ENCODE results near the gene INPP5F.
"Not testable (repeated sequence)": the region's sequence is repeated elsewhere in the genome, so short reads cannot be mapped to it uniquely, and the experiment has no call there.

- TF ChIP-seq POLR2A, CTCF (IDR thresholded peaks at IDR 0.05): not testable (repeated sequence)
These were observed 18.5 kb upstream of the INPP5F start for GRCh38 chr10:119707331-119707730.
